Motor neuron (in vitro differentiated cells): Measurements from ENCODE around the gene SFXN3. TPM values are rescaled to one million over a fixed set of nuclear protein-coding genes. Genes with fewer than 3 reads are reported as not detected.

ENCODE experiments used
- ATAC-seq, 8 experiments: fragments of 200-7000 bp; cut with Tn5 transposase; replicated peaks in 6 of 8; 2 replicates each; pipeline ENCODE4 v1.8.0; 2021; ENCODE audit warnings: mild to moderate bottlenecking in 8 of 8, moderate library complexity in 8 of 8
- H3K27ac ChIP-seq, 2 donors: fragments of 250-450 bp; sonication (Bioruptor Pico); 2 replicates each; pipeline ENCODE4 v1.9.0; 2021; ENCODE audit warnings: antibody characterized with exemption in 2 of 2, mild to moderate bottlenecking in 2 of 2, moderate library complexity in 1 of 2
- H3K4me1 ChIP-seq, 2 donors: fragments of 250-450 bp; sonication (Bioruptor Pico); replicated peaks in 1 of 2; 2 replicates each; pipeline ENCODE4 v1.6.1; 2021; ENCODE audit warnings: antibody characterized with exemption in 2 of 2, mild to moderate bottlenecking in 2 of 2, moderate library complexity in 1 of 2
- H3K4me3 ChIP-seq, 5 donors: fragments of 250-450 bp; sonication (Bioruptor Pico); 2 replicates each; pipeline ENCODE4 v1.9.0; 2021; ENCODE audit warnings: antibody characterized with exemption in 5 of 5, mild to moderate bottlenecking in 5 of 5, moderate library complexity in 4 of 5
- WGBS, 10 experiments: fragments of 450-650 bp; shearing (Covaris generic); methylation state at CpG; one replicate each; pipeline ENCODE4 v1.0.0; 2022; 5-methylcytosine and 5-hydroxymethylcytosine counted together
- in situ Hi-C, 9 experiments: fragments of 400-800 bp; cut with MboI; loops; one replicate each; pipeline ENCODE4 v1.15.0; 2021; ENCODE audit warnings: low sequenced_read_pairs in 9 of 9, low pct_unique_long_range_greater_than_20kb in 2 of 9; ENCODE audit not compliant: unreplicated experiment in 9 of 9
- total RNA-seq, 8 experiments: library from RNA; unstranded; fragments of 300-600 nt; gene quantifications; 2 replicates each; pipeline versions ENCODE4 v1.2.3 to v1.2.4, GENCODE V29; 2022

The SFXN3 gene
- total RNA-seq, 8 experiments from 2014 or later, result 12.9 to 54.6 (median 26.1) TPM

DNA sequence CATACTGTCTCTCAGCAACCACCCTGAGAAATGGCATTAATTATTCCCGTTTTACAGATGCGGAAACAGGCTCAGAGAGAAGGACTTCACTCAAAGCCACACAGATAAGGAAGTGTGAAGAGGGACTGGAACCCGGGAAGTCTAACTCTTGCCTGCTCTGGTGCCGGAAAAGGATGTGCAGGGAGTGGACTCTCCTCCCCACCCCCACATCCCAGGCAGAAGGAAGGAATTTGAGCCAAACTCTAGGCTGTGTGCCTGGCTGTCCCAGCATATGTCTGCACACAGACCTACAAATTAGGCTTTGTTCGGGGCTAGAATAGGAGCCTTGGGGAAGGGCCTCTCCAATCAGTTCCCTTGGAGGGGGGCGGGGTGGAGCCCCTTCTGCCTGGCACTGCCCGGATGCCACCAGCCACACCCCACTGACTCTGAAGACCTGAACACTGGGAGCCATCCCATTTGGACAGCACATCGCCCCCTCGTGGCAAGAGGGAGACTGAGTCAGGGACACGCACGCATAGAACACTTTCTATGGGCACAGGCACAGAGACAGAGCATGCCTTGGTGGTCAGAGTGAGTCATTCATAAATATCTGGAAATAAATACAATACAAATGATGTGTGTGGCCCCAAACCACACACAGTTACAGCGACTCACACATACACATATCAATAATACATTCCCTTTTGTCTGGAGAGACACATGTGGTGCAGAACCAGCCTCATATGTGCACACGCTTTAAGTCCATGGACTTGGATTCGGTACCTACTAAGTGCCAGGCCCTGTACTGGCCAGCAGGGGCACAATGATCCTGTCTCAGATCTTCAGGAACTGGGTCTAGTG, 18.3 kb upstream of the SFXN3 start:
- no peak overlapping the region for H3K27ac ChIP-seq
- WGBS, 10 experiments, result 0 to 80% (median 20%) methylated on average over 1 to 7 of the region's 14 CpGs; no CpG with 5 or more reads in 1 of the 10 experiments
- in situ Hi-C loops, result no loop called here

DNA sequence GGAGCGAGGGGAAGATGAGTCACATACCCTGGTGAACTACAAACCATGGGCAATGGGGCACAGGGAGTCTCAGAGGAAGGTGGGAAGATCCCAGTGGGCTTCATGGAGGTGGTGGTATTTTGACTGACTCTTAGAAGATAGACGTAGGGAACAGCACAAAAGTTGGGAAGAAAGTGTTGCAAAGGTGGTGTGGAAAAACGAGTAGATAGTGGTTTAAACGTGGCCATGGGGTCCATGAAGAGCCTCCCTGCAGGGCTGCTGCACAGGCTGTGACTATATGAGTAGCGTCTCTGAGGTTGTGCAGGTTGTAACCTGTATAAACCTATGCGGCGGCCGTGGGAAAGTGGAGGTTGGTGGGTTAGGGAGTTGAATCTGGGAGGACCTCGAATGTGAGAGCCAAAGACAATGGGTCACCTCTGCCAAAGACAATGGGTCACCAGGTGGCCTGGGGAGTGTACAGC, 17.6 kb upstream of the SFXN3 start:
- WGBS, 10 experiments, result 20 to 90% (median 57%) methylated on average over 2 to 9 of the region's 9 CpGs
- Histone ChIP-seq H3K4me1 (peaks cover 10 to 16% of the 10 kb centered on the region in 2 donors), H3K27ac (no peak overlapping the region), H3K4me3 (no peak overlapping the region)
- no peak for ATAC-seq
- in situ Hi-C loops, result no loop called here

More for the DNA sequence above, 18.3 kb upstream of the SFXN3 start:
- Histone ChIP-seq H3K4me3 (no peak overlapping the region), H3K4me1 (peaks cover 10 to 20% of the 10 kb centered on the region in 2 donors)
- ATAC-seq, result peak; percentile 70 to 93 (median 80)

DNA sequence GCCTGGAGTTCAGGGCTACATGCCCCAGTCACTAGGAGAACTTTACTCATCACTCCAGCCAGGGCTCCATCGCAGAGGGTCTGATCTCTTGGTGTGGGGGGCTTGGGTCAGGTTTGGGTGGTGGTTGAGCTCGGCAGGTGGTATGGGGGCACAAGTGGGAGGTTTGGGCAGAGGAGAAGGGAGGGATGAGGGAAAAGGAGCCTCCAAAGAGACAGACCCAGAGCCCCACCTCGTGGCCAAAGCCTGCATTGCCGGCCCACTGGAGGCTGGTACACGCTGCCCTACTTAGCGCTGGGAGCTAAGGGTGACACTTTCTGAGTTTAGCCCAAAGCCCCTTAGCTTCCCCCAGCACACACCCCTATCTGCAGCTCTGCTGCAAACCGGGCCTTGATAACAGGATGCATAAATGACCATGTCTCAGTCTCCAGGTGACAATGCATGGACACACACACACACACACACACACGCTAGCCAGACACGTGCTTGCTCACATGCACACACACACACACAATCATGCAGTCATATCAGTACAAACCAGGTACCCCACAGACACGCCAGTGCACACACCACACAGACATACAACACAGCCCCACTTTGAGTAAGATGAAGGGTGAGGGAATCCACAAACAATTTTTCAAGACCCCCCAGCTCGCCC, 16.7 kb upstream of the SFXN3 start:
- in situ Hi-C loops, result no loop called here
- Histone ChIP-seq H3K4me3 (no peak overlapping the region), H3K4me1 (peaks cover 10 to 14% of the 10 kb centered on the region in 2 donors), H3K27ac (no peak overlapping the region)
- 0 to 33% (median 5%) methylated on average over 2 to 5 of the region's 11 CpGs; no CpG with 5 or more reads in 6 of the 10 experiments for whole genome bisulfite sequencing, 10 experiments
- ATAC-seq, result peak; percentile 8 to 57 (median 43)

DNA sequence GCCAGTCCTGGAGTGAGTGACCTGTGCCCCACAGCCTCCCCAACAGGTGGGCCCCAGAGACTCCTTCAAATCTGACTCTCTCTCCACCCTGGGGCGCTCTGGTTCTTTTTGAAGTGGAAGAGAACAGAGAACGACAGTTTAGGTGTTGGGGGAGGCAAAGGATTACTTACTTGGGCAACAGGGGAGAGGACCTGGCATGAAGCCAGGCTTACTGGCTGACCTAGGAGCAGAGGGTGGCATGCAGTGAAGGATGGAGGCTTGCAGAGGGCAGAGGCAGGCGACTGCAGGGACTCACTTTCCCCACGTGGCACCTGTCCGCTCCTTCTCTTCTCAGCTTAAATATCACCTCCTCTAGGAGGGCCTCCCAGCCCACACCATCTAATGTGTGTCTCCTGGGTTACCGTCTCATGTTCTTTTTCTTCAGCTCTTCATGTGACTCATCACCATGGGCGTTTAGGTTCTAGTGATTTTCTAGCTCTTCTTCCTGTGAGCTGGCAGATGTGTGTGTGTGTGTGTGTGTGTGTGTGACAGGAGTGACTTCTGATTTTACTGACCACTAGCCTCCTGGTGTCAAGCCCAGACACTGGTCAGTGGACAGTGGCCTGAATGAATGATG, 16.0 kb upstream of the SFXN3 start:
- Histone ChIP-seq H3K27ac (no peak overlapping the region), H3K4me1 (peaks cover 10 to 14% of the 10 kb centered on the region in 2 donors), H3K4me3 (no peak overlapping the region)
- 0 to 82% (median 34%) methylated on average over 1 to 4 of the region's 7 CpGs; no CpG with 5 or more reads in 4 of the 10 experiments for WGBS, 10 experiments
- ATAC-seq, result peak in 7 of 8 experiments; percentile 10 to 43 (median 23)
- in situ Hi-C loops, result no loop called here

DNA sequence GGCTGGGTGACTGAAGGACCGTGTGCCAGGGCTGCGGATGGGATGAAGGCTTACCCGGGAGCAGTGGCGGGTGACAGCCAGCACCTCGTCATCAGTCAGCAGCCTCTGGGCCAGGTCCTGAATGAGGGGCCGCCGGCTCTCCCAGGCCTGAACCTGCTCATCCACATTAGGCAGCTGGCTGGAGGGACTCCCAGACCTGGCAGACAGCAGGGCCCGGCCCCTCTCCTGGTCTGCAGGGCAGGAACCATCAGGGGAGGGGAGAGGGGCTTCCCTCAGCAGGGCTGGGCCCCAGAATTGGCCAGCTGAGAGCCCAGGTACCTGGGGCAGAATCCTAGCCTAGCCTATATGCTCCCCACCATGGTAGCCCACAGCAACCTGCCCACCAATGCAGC, 15.5 kb upstream of the SFXN3 start:
- WGBS, 10 experiments, result 65 to 100% (median 68%) methylated on average over 1 to 7 of the region's 8 CpGs; no CpG with 5 or more reads in 7 of the 10 experiments
- H3K4me3 ChIP-seq, result no peak overlapping the region
- peaks cover 10 to 14% of the 10 kb centered on the region in 2 donors for H3K4me1 ChIP-seq
- no peak overlapping the region for H3K27ac ChIP-seq
- in situ Hi-C loops, result no loop called here
- peak in 4 of 8 experiments; percentile 0 to 5 (median 3) for ATAC-seq

DNA sequence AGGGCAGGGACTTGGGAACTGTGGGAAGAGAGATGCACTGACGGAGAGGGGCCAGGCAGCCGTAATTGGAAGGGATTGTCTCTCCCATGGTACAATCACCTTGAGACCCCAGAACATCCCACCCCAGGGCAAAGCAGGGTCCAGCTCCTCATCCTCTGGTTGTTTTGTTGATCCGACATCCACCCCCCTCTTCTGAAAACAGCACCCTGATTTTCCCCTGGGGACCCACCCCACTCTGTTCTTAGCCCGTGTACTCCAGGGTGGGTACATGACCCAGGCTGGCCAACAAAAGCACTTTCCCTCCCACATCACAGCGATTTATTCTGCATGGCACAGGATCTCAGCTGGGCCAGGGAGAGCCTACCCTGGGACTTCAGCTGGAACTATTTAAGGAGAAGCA, 14.2 kb upstream of the SFXN3 start:
- ATAC-seq, result no peak
- Histone ChIP-seq H3K4me1 (peaks cover 10 to 12% of the 10 kb centered on the region in 2 donors), H3K27ac (no peak overlapping the region), H3K4me3 (no peak overlapping the region)
- WGBS, 10 experiments, result no CpG with 5 or more reads among the region's 5 CpGs
- in situ Hi-C loops, result no loop called here

DNA sequence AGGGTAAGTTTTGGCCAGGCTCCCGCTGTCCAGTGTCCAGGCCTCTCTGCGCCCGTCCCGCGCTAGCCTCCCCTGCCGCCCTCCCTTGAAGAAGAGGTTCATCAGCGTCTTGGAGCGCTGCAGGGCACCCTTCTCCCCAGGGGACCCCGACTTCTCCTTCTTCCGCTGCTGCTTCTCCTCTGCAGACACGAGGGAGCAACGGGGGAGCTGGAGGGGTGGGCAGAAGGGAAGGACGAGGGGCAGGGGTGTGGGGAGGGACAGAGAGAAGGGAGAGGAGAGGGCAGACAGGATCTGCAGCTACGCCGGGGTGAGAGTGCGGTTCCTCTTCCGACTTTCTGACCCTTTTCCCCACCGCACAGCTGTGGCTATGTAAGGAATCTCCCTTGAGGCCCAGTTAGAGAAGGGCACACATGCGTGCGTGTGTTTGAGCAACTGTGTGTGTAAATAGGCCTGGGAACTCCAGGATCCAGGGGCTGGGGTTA, 12.9 kb upstream of the SFXN3 start:
- Histone ChIP-seq H3K4me3 (no peak overlapping the region), H3K27ac (no peak overlapping the region), H3K4me1 (peaks cover 10 to 12% of the 10 kb centered on the region in 2 donors)
- WGBS, 10 experiments, result 40 to 95% methylated on average over 1 to 4 of the region's 20 CpGs; no CpG with 5 or more reads in 8 of the 10 experiments
- ATAC-seq, result peak in 3 of 8 experiments; percentile 2 to 3 (median 2)
- in situ Hi-C loops, result no loop called here

DNA sequence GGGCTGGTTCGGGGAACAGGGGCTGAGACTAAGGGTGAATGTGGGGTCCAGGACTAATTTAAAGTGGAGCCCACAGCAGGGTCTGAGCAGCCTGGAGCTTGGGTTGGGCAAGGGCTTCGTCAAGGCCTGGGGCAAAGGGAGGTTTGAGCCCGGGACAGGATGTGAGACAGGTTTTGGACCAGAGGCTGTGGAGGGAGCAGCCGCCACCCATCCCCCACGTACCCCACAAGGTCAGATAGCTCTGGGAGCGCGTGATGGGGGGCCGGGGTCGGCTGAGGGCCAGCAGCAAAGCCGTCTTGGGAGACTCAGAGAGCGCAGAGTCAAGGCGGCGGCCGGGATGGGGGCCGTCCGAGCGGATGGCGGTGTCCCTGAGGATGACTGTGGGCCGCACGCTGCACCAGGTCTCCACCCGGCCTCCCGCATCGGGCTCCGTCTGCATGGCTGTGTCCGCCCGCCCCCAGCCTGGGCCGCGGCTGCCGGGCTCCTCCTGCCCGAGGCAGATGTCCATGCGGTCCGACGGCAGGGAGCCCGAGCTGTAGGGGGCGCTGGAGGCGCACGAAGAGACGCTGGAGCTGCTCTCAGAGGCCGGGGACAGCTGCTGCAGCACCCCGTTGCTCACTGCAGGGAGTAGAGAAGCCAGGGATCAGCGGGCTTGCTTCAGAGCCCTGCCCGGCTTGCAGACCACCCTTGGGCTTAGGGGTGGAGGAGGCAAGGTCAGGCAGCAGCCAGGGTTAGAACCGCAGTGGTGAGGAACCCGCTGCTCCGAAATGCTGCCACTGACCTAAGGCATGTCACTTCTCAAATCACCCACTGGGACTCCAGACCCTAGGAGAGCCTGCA, 12.2 kb upstream of the SFXN3 start:
- H3K4me1 ChIP-seq, result peaks cover 10 to 12% of the 10 kb centered on the region in 2 donors
- WGBS, 10 experiments, result 0 to 61% (median 19%) methylated on average over 1 to 9 of the region's 45 CpGs; no CpG with 5 or more reads in 4 of the 10 experiments
- no peak overlapping the region for H3K4me3 ChIP-seq
- peak; percentile 67 to 96 (median 81) for ATAC-seq
- H3K27ac ChIP-seq, result no peak overlapping the region
- in situ Hi-C loops, result no loop called here

DNA sequence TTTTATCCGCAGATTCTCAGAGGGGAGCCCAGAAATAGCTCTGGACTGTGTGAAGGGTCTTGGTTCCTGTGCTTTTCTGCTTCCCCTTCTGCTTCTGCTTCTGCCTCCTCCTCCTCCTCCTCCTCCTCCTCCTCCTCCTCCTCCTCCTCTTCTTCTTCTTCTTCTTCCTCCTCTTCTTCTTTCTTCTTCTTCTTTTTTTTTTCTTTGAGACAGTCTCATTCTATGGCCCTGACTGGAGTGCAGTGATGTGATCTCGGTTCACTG, 11.7 kb upstream of the SFXN3 start:
- peaks cover 9 to 10% of the 10 kb centered on the region in 2 donors for H3K4me1 ChIP-seq
- no peak overlapping the region for H3K27ac ChIP-seq
- no peak for ATAC-seq
- in situ Hi-C loops, result no loop called here
- WGBS, 10 experiments, result 0 to 100% (median 50%) methylated on average over 1 of the region's 2 CpGs; no CpG with 5 or more reads in 6 of the 10 experiments
- no peak overlapping the region for H3K4me3 ChIP-seq

DNA sequence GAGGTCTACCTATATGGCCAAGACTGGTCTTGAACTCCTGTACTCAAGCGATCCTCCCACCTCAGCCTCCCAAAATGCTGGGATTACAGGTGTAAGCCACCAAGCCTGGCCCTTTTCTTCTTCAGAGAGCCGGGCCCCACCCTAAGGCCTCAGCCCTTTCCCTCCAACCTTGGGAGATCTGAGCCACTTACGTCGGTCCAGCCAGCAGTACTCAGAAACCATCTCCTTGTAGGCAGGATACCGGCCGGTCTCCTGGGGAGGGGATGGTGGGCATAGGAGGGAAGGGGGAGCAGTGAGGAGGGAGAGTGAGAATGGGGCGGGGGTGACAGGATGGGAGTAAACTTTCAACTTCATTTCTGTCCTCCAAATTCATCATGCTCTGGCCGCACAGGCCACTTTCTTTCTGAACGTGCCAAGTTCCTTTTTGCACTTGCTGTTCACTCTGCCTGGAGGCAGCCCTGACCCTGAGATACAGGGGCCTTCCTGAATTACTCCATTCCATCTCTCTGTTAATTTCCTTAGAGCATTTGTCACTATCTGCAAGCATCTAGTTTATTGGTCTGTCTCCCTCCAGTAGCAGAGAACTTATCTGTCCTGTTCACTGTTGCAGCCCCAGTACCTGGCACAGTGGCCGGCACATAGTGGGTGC, 10.5 kb upstream of the SFXN3 start:
- Histone ChIP-seq H3K27ac (no peak overlapping the region), H3K4me3 (no peak overlapping the region), H3K4me1 (peaks cover 7 to 10% of the 10 kb centered on the region in 2 donors)
- ATAC-seq, result no peak
- in situ Hi-C loops, result no loop called here
- WGBS, 10 experiments, result 63 to 100% (median 84%) methylated on average over 1 to 5 of the region's 10 CpGs; no CpG with 5 or more reads in 4 of the 10 experiments

DNA sequence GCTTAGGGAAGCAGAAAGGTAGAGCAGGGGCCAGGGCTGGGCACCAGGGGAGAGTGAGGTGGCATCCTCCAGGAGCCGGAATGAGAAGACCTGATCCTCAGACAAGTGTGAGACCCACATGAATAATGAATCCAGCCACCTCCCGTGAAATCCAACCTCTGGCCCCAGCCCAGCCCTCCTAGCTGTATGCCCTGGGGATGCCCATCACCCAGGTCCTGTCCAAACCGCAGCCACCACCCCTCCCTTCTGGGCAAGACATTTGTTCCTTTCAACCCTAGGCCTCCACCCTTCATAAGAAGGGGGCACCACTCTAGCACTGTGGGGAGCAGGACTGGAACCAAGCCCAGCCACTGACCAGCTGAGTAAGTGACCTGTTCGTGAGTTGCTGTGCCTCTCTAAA, 9.8 kb upstream of the SFXN3 start:
- no peak for ATAC-seq
- H3K4me3 ChIP-seq, result no peak overlapping the region
- in situ Hi-C loops, result no loop called here
- H3K27ac ChIP-seq, result no peak overlapping the region
- H3K4me1 ChIP-seq, result peaks cover 7 to 10% of the 10 kb centered on the region in 2 donors
- WGBS, 10 experiments, result 60 to 100% methylated on average over 1 of the region's 4 CpGs; no CpG with 5 or more reads in 8 of the 10 experiments

DNA sequence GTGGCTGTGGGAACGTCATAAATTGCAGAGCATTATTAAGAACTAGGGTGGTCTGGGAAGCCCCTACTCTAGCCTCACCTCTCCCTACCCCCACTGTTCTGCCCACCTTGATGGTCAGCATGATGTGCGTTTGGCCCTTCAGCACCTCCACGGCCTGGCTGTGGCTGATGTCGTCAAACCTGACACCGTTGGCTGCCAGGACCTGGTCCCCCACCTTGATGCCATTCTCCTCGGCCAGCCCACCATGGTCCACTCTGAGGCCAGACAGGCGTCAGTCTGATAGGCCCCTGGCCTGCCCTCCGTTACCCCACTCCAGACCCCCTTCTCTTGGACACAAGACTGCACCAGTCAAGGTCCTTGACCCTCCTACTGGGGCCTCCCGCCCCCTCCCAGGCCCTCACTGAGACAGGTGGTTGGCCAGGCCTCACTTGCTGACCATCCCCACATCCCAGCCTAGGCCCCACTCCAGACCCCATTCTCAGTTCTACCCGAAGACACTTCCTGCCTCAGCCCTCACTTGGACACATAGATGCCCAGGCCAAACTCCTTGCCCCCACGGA, 9.3 kb upstream of the SFXN3 start:
- H3K4me1 ChIP-seq, result peaks cover 7 to 10% of the 10 kb centered on the region in 2 donors
- in situ Hi-C loops, result no loop called here
- WGBS, 10 experiments, result 40 to 100% (median 57%) methylated on average over 1 to 2 of the region's 11 CpGs; no CpG with 5 or more reads in 5 of the 10 experiments
- H3K4me3 ChIP-seq, result no peak overlapping the region
- no peak for ATAC-seq
- H3K27ac ChIP-seq, result no peak overlapping the region
